Measurements from ENCODE around the gene CHMP6.

The CHMP6 gene

DNA sequence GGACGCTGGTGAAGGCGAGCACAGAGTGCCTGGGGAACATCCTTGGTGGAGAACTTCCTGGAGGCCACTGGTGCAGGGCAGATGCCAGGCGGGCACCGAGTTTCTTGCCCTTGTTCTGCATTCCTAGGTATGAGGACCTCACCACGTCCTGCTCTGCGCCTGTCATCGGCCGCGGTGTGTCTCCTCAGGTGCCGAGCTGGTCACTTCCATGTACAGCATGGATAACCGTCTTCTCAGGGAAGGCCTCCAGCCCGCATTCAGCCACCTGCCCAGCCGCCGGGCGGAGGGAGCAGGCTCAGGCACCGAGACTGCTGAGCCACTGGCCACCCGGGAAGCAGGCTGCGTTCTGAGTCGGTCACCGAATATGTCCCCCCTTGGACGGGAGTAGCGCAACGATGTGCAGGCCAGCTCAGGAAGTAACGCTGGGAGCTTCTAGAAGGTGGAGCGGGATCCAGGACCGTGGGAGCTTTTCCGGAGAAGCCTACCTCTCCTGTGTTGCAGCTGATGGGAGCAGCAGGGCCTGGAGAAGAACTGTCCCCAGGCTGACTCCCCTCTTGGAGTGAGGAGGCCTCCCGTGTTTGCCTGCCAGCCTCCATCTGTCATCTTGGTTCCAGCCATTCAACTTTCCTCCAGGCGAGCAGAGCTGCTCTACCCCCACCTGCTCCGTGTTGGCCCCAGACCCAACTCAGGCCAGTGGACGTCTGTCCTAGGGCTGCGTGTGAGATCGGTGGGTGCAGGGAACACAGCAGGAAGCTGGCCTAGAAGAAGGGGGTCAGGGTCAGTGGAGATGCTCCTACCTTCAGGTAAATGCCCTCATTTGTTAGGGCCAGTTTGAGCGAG, 41.2 kb downstream of the CHMP6 start:
- DNase-seq, result no peak

GRCh38 chr17:81033535-81034167, 42.0 kb downstream of the CHMP6 start:
- no peak for DNase-seq

- no peak for DNase-seq
Observed at GRCh38 chr17:81034168-81034777, 42.6 kb downstream of the CHMP6 start.

DNA sequence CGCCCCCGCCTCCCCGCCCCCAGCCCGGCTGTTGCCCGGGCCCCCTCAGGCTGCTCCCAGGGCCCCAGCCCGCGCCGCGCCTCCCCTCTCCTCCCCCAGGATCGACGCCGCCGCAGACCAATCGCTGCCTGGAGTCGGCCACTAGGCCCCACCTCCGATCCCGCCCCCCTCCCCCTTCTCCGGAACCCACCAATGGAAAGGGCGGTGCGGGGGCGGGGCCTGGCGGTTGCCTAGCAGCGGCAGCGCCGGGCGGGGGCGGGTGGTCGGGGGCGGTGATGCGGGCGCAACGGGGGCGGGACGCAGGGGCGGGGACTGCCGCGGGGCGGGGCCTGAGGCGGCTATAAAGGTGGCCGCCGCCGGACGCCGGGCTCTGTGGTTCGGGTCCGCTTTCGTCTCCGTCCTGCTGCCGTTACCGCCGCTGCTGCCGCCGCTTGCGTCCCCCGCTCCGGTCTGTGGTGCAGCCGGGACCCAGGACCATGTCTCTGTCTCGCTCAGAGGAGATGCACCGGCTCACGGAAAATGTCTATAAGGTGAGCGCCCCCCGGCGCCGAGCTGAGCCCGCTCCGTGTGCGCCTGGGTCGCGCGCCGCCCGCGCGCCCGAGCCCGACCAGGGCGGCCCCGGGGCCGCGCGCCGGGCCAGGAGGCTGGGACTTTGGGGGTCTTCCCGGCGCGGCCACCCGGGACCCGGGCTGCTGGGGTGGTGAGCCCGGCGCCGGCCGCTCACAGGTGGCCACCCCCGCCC, 43.3 kb downstream of the CHMP6 start, which contains the start of gene BAIAP2:
Gene BAIAP2 (plus strand): TSS at position 373 of the 742 bp plus-strand sequence. CDS start 104 bp downstream, at position 477.
- peak; percentile 98 for DNase-seq

DNA sequence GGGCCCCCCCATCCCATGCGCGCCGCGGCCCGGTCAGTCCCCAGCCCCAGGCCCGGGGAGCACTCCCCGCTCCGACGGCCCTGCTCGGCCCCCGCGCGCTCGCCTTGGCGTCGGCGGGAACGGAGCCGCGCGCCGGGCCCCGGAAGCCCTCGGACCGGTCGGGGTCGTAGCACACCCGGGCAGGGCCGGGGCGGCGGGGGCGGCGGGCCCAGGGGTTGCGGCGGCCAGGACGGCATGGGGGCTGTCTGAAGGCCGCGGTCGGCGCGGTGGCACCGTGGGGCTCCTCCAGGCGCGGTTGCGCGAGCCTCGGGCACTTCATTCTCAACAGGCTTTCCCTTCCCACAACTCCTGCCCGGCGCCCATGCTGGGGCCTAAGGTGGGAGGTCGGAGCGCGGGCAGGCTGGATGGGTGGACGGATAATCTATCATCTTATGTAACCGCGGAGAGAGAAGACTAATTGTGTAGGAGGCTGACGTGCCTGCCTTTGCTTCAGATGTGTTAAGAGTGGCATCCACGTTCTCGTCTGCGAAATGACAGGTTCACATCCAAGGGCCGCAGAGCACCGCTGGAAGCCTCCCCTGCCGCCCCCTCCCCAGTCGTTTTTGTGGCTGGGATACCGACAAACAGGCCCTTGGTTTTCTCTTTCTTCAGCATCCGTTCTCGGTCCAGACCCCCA, 44.0 kb downstream of the CHMP6 start:
- no peak for DNase-seq

DNA sequence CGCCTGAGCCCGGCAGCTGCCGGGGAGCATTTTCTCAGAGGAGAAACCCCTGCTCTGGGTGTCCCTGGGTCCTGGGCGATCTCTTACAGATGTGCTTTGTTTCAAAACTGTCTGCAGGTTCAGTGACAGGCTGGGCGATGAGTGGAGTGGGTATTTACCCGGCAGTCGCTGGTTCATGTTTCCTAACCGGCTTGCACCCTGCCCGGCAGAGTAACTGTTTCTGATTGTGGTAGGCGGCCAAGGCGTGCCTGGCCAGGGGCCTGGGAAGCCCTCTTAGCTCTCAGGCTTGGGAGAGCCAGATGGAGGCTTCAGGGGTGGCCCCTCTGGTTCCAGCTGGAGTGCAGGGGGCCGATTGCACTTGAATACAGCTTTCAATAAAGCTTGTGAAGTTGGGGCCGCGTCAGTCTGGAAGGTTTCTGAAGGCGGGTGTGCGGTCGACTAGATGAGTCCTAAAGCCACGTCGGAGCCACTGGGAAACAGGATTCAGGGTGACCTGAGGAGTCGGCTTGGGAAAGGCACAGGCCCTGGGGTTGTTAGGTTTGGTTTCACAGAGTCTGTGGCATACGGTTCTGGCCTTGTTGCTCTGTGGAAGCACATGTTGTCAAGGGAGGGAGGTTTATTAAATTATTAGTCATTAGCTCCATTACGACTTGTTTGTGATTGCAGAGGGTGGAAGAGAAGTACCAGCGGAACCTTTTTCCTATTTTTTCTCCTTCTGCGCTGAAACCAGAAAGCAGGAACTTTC, 44.7 kb downstream of the CHMP6 start:
- DNase-seq, result no peak

DNA sequence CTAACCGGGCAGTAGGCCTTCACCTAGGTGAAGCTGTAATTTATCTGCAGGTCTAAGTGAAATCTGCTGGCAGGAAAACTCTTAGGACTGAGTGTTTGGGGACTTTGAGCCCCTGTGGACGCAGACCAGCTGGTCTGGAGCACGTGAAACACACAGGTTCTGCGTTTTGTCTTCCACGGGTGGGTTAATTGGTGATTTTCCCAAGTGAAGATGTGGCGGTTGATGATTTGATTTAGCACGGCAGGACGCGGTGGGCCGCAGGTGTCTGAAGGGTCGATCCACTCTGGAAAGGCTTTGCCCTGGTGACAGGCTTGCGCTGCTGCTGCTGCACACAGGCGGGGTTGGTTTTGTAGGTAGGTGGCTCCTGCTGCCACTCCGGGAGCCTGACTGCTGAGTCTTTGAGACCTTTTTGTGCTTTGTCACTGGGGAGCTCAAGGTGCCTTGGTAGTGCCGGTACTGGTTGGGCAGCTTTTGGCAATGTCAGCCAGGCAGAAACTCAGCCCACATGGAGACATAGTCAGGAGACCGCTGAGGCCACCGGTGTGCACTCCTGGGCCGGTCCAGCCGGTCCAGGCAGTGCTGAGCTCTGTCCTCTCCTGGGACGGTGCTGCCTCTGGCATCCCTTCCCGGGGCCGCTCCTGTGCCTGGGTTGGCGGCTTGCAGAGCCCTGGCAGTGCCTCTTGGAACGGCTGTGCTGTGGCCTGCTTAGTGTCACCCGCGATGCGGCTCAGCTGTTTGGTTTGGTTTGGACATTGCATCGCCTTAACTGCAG, 45.6 kb downstream of the CHMP6 start:
- no peak for DNase-seq

GRCh38 chr17:81037798-81038733, 46.4 kb downstream of the CHMP6 start:
- DNase-seq, result no peak

- no peak for DNase-seq
Observed at GRCh38 chr17:81039096-81039495, 47.5 kb downstream of the CHMP6 start.

GRCh38 chr17:81039854-81040758, 48.5 kb downstream of the CHMP6 start:
- DNase-seq, result no peak

DNA sequence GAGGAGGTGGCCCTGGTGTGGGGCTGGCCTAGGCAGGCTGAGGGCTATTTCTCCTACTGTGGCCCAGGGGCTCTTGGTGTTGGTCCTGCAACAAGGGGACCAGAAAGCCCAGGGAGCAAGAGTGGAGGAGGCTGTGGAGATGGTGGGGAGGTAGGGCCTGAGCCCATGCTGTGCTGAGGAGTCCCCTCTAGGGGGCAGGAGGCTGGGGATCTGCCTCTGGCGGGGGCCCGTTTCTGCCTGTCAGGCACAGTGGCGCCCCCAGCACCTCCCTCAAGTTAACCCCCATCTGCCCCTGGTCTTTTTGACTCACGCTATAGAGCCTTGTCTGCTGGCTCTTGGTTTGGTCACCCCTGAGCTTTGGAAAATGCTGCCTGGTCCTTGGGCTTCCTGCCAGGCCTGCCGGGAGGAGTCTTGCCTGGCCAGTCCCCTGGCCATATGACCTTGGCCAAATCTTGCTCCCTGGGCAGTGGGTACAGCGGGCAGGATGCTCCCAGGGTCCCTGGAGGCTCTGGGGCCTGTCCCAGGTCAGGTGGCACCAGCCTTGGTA, 49.2 kb downstream of the CHMP6 start:
- no peak for DNase-seq

GRCh38 chr17:81042606-81043005, 51.0 kb downstream of the CHMP6 start:
- no peak for DNase-seq

DNA sequence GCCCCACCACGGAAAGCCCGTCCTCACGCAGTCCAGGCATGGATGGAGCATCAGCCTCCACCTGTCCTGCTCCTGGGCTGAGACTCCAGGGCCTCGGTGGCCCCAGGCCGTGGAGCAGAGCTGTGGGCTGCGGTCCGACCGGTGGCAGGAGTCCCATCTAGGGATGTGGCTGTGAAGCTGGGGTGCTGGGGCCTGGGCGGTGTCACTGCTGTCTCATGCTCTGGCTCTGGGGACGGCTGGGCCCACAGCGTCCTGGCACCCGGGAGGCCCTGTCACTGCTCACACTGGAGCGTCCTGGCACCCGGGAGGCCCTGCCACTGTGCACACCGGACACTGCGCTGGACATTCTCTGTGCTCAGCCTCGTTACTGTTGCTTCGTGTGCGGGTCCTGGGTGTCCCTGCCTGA, 51.7 kb downstream of the CHMP6 start:
- no peak for DNase-seq

DNA sequence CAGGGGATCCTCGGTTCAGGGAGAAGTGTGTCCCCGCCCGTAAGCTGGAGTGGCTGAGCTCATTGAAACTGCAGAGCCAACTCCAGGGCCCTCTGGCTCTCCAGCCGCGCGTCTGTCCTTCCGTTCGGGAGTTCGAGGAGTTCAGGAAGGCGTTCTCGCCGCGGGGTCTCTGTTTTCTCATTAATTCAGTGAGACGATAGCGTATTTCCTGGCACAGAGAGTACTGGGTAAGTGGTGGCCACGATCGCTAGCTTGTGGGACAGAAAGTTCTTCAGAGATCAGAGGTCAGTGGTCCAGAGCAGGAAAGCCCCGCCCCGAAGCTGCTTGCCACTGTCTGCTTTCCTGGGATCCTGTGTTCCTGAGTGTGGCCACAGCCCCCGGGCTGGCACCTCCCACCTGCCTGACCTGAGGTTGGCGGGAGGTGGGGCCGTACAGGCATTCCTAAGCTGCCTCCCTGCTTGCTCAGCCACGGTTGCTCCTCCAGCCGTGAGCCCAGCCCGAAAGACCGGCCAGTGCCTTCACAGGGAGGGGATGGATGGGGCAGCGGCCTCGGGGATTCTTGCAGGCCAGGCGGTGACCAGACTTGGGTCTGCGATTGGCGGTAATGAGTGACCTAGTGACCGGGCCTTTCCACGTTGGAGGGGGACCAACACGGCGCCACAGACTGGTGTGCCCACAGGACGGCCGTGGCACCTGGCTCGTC, 52.2 kb downstream of the CHMP6 start:
- DNase-seq, result no peak

DNA sequence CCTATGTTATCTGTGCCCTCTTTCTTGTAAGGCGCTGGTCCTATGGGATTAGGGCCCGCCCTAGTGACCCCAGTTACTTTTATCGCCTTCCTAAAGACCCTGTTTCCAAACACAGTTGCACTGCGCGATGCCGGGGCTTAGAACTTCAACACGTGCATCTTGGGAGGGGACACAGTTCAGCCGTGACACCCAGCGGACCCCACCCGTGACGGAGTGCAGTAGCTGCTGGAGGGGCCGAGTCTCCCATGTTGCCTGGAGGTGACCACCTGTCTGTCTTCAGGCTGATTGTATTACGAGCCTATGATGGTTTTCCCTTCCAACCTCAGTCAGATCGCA, 52.8 kb downstream of the CHMP6 start:
- no peak for DNase-seq

DNA sequence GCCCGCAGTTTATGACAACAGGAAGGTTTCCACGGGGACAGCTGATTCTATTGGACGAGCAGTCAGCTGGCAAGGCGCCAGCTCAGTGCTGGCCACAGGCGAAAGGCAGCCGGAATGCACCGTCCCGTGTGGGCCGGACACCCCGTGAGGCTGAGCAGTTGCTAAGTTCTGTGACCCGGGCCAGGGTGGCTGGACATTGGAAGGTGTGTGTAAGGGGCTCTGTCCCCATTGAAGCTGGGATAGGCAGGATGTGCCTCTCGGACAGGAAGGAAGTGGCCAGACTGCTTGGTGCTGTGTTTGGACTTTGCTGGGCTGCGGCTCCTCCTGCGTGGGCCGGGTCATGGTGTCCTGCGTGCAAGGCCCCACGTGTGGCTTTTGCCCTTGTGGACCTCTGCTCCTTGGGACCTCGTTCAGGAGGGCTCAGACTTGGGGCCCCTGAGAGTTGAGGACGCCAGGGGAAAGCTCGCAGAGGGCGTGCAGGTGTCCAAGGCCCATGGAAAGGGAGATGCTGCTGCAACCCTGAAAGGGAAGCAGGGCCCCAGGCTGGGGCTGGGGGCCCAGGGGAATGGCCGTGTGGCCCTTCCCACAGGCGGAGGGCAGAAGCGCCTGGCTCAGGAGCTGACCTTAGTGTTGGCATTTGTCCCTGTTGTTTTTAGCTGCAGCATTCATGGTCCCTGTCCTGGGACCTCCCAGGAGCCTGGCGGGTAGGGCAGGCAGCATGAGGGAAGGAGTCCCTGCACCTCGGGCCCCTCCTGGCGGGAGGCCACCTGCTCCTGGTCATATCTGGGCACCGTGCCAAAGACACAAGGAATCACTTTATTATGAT, 53.3 kb downstream of the CHMP6 start:
- no peak for DNase-seq

DNA sequence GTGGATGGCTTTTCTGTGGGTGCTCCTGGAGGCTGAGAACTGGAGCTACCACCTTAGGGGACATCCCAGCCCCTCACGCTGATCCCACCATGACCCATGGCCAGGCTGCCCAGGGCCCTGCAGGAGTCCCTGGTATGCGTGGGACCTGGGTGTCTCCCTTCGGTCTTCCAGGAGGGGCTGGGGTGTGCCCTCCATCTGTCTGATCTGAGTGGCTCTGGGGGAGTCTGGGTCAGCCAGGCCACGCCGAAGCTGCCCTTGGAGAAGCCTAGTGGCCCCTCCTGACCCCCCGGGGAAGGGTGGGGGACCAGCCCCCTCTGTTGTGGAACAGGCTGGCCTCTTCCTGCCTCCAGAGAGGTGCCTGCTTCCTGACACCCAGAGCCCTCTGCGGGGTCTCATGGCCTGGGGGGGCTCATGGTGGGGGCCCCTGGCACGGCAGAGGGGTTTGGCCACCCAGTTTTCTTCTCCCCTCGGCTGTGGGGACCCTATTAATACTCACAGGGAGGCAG, 54.0 kb downstream of the CHMP6 start:
- DNase-seq, result no peak
